ACHN (cell line): ENCODE results near the gene PHF10.

Experiments
- DNase-seq: peaks from one replicate; pipeline ENCODE4 v3.0.0-alpha.2; 2015
- in situ Hi-C: cut with HindIII; loops from 2 replicates; pipeline ENCODE4 v1.10.0; 2017; ENCODE audit warnings: low sequenced_read_pairs, low pct_ligation_motif_present, low pct_unique_long_range_greater_than_20kb

Gene PHF10

DNA sequence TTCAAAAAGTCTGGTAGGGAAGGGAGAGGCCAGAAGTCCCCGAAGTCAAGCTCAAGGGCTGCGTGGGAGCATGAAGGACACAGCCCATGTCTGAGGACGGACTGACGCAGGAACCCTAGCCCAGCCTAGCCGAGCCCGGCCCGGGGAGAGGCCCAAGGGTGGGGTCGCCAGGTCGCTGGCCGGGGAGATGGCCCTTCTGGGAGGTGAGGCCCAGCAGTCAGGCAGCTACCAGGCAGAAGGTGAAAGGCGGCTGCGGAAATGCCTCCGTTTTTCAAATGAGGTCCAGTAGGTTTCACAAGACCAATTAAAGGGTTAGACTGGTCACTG is 67.1 kb downstream of the PHF10 start:
- no peak for DNase-seq
- in situ Hi-C loops: no loop called here

DNA sequence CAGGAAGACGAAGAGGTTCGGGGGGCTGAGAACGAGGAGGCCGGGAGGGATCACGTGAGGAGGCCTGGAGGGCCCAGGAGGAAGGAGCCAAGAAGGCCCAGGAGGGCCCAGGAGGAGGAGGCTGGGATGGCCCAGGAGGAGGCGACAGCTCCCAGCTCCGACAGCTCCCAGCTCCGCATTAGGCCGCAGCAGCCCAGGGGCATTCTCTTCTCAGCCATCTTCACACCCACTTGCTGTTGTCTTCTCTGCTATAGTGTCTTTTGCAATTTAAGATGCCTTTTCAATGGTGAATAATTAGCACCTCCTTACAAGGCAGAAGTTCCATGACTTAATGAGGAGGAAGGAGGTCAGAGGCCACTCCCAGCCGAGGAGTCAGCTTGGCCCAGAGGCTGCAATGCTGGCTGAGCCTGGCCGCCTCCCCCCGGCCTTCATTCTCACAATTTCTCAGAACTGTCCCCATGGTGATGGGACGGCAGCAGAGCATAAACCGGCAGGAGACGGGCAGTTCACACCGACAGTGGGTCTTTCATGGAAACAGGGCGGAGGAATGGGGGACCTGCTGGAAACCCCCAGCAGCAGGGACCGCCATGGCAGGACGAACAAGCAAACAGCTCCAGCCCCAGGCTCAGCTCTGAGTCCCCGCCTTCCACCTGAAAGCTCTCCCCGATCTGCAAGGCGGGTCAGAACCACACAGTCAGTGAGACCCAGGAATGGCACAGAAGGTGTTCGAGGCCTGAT is 67.6 kb downstream of the PHF10 start:
- in situ Hi-C loops: no loop called here
- DNase-seq: no peak

DNA sequence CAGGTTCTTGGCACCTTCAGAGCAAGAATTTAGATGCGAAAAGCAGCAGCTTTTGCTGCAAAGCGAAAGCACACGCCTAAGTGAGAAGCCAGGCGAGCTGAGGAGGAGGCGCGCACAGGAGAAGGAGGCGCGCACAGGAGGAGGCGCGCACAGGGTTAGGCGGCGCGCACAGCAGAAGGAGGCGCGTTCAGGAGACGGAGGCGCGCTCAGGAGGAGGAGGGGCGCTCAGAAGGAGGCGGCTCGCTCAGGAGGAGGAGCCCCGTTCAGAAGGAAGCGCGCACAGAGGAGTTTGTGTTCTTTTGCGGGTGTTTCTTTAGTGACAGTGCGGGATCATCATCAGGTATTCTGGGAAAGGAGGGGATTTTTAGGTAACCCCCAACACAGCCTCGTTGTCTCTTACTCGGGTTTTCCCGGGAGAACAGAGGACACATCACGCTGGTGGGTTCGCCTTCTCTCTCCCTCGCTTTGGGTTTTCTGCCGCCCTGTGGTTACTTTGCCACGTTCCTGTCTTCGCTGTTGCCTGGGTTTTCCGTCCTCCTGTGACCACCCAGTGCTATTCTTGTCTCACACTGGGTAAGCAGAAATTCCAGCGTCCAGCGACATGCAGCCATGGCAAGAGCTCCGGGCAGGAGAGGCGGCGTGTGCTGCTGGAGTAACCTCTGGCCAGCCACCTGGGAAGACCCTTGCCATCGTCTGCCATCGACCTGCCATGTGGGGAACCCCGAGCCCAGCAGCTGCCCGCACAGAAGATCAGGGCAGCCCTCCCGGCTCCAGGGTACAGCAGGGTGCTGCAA is 69.5 kb downstream of the PHF10 start:
- no peak for DNase-seq

More for the DNA sequence above, 69.5 kb downstream of the PHF10 start:
- in situ Hi-C loops: no loop called here
